Uterus (tissue), 2 donors: ENCODE measurements around the gene ANAPC15.
"Not testable (repeated sequence)": the region's sequence is repeated elsewhere in the genome, so short reads cannot be mapped to it uniquely, and the experiment has no call there.

Experiments
- POLR2A ChIP-seq, 2 donors: fragments of 450-650 bp; IDR thresholded peaks; one replicate each; pipeline ENCODE4 v1.6.1; 2016; ENCODE audit warnings: antibody characterized with exemption in 2 of 2, mild to moderate bottlenecking in 1 of 2, moderate library complexity in 1 of 2
- TF ChIP-seq, protein P1 (sequence below), 4 experiments: fragments of 200-600 bp in 2 of 4; fragments of 450-650 bp in 2 of 4; sonication (generic) in 2 of 4; IDR thresholded peaks; one replicate each; pipeline ENCODE4 v1.5.1; 2016 to 2019; ENCODE audit warnings: antibody characterized with exemption in 4 of 4, mild to moderate bottlenecking in 2 of 4, moderate library complexity in 1 of 4

- TF ChIP-seq, protein P1, sequence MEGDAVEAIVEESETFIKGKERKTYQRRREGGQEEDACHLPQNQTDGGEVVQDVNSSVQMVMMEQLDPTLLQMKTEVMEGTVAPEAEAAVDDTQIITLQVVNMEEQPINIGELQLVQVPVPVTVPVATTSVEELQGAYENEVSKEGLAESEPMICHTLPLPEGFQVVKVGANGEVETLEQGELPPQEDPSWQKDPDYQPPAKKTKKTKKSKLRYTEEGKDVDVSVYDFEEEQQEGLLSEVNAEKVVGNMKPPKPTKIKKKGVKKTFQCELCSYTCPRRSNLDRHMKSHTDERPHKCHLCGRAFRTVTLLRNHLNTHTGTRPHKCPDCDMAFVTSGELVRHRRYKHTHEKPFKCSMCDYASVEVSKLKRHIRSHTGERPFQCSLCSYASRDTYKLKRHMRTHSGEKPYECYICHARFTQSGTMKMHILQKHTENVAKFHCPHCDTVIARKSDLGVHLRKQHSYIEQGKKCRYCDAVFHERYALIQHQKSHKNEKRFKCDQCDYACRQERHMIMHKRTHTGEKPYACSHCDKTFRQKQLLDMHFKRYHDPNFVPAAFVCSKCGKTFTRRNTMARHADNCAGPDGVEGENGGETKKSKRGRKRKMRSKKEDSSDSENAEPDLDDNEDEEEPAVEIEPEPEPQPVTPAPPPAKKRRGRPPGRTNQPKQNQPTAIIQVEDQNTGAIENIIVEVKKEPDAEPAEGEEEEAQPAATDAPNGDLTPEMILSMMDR (IDR thresholded peaks at IDR 0.05) = not testable (repeated sequence)
- TF ChIP-seq POLR2A (IDR thresholded peaks at IDR 0.05) = not testable (repeated sequence)
These were observed 29.6 kb upstream of the ANAPC15 start for GRCh38 chr11:72142086-72142485.
